NB4 (cell line): ENCODE data around the gene VSIG2.

ENCODE experiments used
- DNase-seq: peaks from one replicate; pipeline ENCODE4 v3.0.0; 2010; ENCODE audit warnings: low read depth
- H3K4me3 ChIP-seq: one replicate; pipeline ENCODE4 v1.5.1; 2011; ENCODE audit warnings: mild to moderate bottlenecking, low read depth, low read length, moderate library complexity
- MYC ChIP-seq: IDR thresholded peaks from 2 replicates; pipeline ENCODE4 v1.6.1; 2011; ENCODE audit warnings: low read depth, low read length
- POLR2A ChIP-seq: IDR thresholded peaks from 2 replicates; pipeline ENCODE4 v1.6.1; 2011; ENCODE audit warnings: mild to moderate bottlenecking; ENCODE audit not compliant: insufficient read length; ENCODE audit errors: extremely low read depth
- TF ChIP-seq, protein P1 (sequence below): IDR thresholded peaks from 2 replicates; pipeline ENCODE4 v1.6.1; 2011; ENCODE audit warnings: low read depth, low read length
- TF ChIP-seq, protein P2 (sequence below): IDR thresholded peaks from one replicate; pipeline ENCODE4 v1.5.1; 2012; ENCODE audit warnings: low read depth, low read length

Gene VSIG2

DNA sequence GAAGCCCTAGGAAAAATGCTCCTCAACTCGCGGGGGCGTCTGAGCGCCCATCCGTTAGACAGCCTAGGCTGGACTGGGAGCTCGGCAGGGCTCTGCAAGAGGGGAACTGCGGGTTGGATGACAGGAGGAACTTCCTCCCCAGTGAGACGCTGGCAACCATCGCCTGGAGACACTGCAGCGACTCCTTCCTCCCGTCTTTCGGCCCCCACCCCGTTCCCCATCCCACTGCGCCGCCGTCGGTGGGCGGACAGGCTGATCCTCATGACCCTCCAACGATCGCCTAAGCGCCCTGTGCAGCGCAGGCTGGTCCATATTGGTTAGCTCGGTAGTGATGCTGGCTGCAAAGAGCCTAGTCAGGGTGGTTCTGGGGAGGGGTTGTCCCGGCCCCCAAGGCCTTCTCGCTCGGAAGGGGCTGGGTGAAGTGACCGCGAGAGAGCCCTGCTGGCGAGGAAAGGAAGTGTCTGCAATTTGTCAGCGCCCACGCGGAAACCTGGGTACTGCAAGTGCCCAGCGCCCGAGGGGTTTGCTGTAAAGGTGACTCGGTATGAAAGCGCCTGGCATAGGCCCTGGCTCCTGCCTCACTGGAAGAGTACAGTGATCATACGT is 11.7 kb downstream of the VSIG2 start:
- H3K4me3 ChIP-seq: peak overlapping the region; percentile 42
- no peak for TF ChIP-seq POLR2A
- TF ChIP-seq, protein P1, sequence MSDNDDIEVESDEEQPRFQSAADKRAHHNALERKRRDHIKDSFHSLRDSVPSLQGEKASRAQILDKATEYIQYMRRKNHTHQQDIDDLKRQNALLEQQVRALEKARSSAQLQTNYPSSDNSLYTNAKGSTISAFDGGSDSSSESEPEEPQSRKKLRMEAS: no peak
- DNase-seq: peak; percentile 63

DNA sequence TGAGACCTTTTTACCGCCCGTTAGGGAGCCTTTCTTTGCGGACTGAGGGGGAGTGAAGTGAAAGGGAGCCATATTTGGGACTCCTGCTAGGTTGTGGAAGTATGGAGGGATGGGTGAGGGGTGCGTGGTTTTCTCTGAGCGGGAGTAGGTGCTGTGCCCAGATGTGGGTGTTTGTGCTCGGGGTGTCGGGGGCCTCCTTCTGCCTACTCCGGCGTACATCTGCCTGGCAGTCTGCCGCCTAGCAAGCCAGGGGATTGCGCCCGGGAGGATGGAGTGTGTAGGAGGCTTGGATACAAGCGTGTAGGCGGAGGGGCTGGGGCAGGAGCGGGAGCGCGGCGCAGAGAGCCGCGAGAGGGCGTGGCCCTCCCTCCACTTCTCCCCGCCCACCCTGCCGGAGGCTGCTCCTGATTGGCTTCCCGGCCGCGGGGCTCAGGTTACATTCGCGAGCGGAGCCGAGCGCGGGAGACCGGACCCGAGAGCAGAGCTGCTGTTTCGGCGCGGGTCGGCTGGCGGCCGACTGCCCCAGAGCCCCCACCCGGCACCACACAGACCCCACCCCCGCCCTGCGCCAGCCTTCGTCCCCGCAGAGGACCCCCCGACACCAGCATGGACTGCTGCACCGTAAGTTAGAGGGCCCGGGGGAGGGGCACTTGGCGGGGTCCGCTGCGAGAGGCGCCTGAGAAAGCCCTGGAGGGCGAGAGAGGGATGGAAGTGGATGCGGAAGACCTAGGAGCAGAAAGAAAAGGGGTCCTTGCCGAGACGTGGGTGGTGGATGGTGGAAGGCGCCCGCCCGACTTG is 12.4 kb downstream of the VSIG2 start, which contains the start of gene NRGN:
Gene NRGN, plus strand, starts transcription at position 464 of the 798 bp plus-strand sequence. Its CDS starts 143 bp downstream, at position 607.
- H3K4me3 ChIP-seq: peak within 1 kb of the TSS; percentile 42
- TF ChIP-seq, protein P2, sequence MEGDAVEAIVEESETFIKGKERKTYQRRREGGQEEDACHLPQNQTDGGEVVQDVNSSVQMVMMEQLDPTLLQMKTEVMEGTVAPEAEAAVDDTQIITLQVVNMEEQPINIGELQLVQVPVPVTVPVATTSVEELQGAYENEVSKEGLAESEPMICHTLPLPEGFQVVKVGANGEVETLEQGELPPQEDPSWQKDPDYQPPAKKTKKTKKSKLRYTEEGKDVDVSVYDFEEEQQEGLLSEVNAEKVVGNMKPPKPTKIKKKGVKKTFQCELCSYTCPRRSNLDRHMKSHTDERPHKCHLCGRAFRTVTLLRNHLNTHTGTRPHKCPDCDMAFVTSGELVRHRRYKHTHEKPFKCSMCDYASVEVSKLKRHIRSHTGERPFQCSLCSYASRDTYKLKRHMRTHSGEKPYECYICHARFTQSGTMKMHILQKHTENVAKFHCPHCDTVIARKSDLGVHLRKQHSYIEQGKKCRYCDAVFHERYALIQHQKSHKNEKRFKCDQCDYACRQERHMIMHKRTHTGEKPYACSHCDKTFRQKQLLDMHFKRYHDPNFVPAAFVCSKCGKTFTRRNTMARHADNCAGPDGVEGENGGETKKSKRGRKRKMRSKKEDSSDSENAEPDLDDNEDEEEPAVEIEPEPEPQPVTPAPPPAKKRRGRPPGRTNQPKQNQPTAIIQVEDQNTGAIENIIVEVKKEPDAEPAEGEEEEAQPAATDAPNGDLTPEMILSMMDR: no peak
- TF ChIP-seq MYC (no peak), POLR2A (no peak)
- TF ChIP-seq, protein P1: no peak
- peak; percentile 89 for DNase-seq

DNA sequence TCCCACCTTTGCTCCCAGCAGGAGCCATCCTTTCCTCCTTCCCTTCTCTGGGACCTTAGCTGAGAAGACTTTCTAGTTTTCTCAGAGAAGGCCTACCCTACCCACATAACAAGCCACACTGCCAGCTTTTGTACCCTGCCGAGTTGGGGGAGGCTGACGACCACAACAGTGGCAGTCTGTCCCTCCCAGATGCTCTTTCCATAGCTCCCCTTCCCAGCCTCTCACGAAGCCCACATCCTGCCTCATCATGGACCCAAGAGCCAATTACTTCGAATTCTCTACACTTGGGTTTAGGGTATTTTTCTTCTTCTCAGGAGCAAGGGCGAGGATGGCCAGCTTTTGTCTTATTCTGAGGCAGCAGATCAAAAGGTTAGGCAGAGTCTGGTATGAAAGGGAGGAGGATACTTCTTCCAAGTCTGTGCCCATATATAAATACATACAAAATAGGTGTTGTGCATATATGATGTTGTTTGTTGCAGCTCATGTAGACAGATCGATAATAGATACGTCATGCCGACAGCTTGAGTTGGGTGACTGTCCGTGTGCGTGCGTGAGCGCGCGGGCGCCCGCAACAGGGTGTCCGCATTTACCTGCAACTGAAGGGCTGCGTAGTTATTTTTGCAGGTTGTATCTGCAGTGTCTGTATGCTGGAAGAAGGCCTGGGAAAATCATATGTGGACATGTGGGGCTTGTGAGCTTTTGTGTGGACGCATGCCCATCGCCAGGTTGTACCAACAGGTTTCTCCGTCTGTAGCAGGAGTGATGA is 13.2 kb downstream of the VSIG2 start:
- no peak overlapping the region for H3K4me3 ChIP-seq
- TF ChIP-seq, protein P1: no peak
- no peak for TF ChIP-seq MYC
- TF ChIP-seq, protein P2: no peak
- no peak for TF ChIP-seq POLR2A
- DNase-seq: no peak

DNA sequence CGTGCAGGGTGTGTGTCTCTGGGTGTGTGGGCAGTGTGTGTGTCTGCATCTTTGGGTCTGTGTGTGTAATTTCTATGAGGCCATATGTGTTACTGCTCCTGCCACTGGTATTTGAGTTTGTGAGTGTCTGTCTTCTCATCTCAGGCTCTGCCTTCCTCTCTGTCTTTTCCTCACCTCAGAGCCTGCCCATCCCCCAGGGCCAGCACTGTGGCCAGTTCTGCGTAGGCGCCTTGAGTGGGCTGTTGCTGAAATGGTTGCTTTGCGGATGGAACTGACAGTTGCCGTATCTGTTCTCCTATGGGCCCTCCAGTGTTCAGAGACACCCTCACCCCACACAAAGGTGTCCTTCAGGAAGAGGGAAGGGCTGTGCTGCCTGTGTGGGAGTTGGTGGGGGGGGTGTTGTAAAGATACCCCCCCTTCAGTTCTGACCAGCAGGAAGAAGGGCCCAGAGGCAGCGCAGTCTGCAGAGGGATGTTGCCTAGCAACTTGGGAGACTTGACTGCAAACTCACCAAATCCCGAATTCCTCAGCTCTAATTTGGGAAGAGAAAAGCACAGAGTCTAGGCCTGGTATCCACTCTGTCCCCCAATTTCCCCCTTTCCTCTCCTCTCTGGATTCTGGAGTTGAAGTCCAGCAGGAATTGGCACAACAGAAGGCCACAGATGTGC is 14.3 kb downstream of the VSIG2 start:
- TF ChIP-seq, protein P1: no peak
- TF ChIP-seq POLR2A (no peak), MYC (no peak)
- TF ChIP-seq, protein P2: no peak
- DNase-seq: no peak
- no peak overlapping the region for H3K4me3 ChIP-seq

DNA sequence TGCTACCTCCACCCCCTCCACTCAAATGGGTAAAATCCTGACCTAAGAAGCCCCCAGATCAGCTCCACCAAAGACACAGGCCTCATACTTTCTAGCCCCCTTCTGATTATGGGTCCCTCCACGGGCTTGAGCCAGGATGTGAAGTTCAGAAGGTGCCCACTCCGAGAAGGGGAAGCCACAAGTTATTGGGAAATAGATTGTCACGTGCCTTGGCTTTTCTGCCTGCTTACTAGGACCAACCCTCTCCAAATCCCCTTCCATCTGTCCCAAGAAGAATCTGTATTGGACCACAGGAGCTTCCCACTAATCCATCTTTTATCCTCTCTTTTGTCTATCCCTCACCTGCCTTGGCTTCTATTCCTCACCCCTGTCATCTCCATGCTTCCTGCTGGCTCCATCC is 15.3 kb downstream of the VSIG2 start:
- TF ChIP-seq, protein P2: no peak
- TF ChIP-seq, protein P1: peak; percentile 93
- DNase-seq: peak; percentile 71
- H3K4me3 ChIP-seq: no peak overlapping the region
